GM23248 (cell line): Measurements from ENCODE around the gene RNASE11. TPM values are rescaled to one million over a fixed set of nuclear protein-coding genes. Genes with fewer than 3 reads are reported as not detected.
"Not testable (repeated sequence)": the region's sequence is repeated elsewhere in the genome, so short reads cannot be mapped to it uniquely, and the experiment has no call there.

Experiments
- DNase-seq: peaks from one replicate; pipeline ENCODE4 v3.0.0-alpha.2; 2015
- H2AFZ ChIP-seq: fragments of 200-600 bp; sonication (generic); 2 replicates; pipeline ENCODE4 v1.6.1; 2016; ENCODE audit warnings: antibody characterized with exemption
- H3F3A ChIP-seq: fragments of 200-600 bp; sonication (generic); 2 replicates; pipeline ENCODE4 v1.6.1; 2016; ENCODE audit warnings: mild to moderate bottlenecking, antibody characterized with exemption, mixed run types; ENCODE audit not compliant: insufficient read depth
- H3K27ac ChIP-seq: fragments of 200-600 bp; sonication (generic); 2 replicates; pipeline ENCODE4 v1.5.1; 2016; ENCODE audit warnings: mild to moderate bottlenecking
- H3K27me3 ChIP-seq: fragments of 200-600 bp; sonication (generic); replicated peaks from 2 replicates; pipeline ENCODE4 v1.6.1; 2016; ENCODE audit warnings: mild to moderate bottlenecking; ENCODE audit not compliant: insufficient read depth
- H3K36me3 ChIP-seq: fragments of 200-600 bp; sonication (generic); 2 replicates; pipeline ENCODE4 v1.6.1; 2016; ENCODE audit warnings: low read depth, mild to moderate bottlenecking
- H3K4me1 ChIP-seq: fragments of 200-600 bp; sonication (generic); 2 replicates; pipeline ENCODE4 v1.6.1; 2016; ENCODE audit warnings: mild to moderate bottlenecking; ENCODE audit not compliant: insufficient read depth
- H3K4me2 ChIP-seq: fragments of 200-600 bp; sonication (generic); one replicate; pipeline ENCODE4 v1.6.1; 2016; ENCODE audit warnings: mild to moderate bottlenecking; ENCODE audit not compliant: unreplicated experiment
- H3K4me3 ChIP-seq: fragments of 200-600 bp; sonication (generic); 2 replicates; pipeline ENCODE4 v1.5.1; 2016; ENCODE audit warnings: mild to moderate bottlenecking
- H3K79me2 ChIP-seq: fragments of 200-600 bp; sonication (generic); 2 replicates; pipeline ENCODE4 v1.6.1; 2016; ENCODE audit warnings: mild to moderate bottlenecking; ENCODE audit not compliant: insufficient read depth
- H3K9ac ChIP-seq: fragments of 200-600 bp; sonication (generic); 2 replicates; pipeline ENCODE4 v1.6.1; 2016; ENCODE audit warnings: mild to moderate bottlenecking
- H3K9me2 ChIP-seq: fragments of 200-600 bp; sonication (generic); 2 replicates; pipeline ENCODE4 v1.6.1; 2016; ENCODE audit warnings: mixed run types, mild to moderate bottlenecking, moderate library complexity; ENCODE audit not compliant: insufficient read depth
- H3K9me3 ChIP-seq: fragments of 200-600 bp; sonication (generic); one replicate; pipeline ENCODE4 v1.6.1; 2017; ENCODE audit warnings: low read depth
- H4K20me1 ChIP-seq: fragments of 200-600 bp; sonication (generic); 2 replicates; pipeline ENCODE4 v1.6.0; 2016; ENCODE audit not compliant: insufficient read depth
- EZH2 ChIP-seq: fragments of 200-600 bp; sonication (generic); IDR thresholded peaks from 2 replicates; pipeline ENCODE4 v1.6.1; 2018; ENCODE audit warnings: antibody characterized with exemption, mild to moderate bottlenecking; ENCODE audit not compliant: insufficient read depth, poor library complexity, severe bottlenecking
- EZH2phosphoT487 ChIP-seq: fragments of 200-600 bp; sonication (generic); IDR thresholded peaks from 2 replicates; pipeline ENCODE4 v1.6.1; 2018; ENCODE audit warnings: antibody characterized with exemption, moderate library complexity, mild to moderate bottlenecking, low read depth; ENCODE audit not compliant: insufficient read depth
- WGBS, 2 experiments: methylation state at CpG; one replicate each; pipeline ENCODE4 v1.1.6; 2015 to 2017; ENCODE audit warnings: low lambda C conversion rate in 2 of 2, low coverage in 1 of 2; ENCODE audit errors: missing lambda C conversion rate in 2 of 2; 5-methylcytosine and 5-hydroxymethylcytosine counted together
- in situ Hi-C: fragments of 300-500 bp; cut with MboI; formaldehyde crosslinking; loops from 2 replicates; pipeline ENCODE4 v1.15.0; 2020
- polyA plus RNA-seq: library from polyadenylated mRNA; unstranded; fragments of >200 nt; fragmentation: Nextera tagmentation; extraction: Ambion mirVana; gene quantifications from 2 replicates; pipeline ENCODE4 v1.2.1, GENCODE V29; 2016
- total RNA-seq: library from RNA; depleted of rRNA; stranded (reverse); fragments of >200 nt; shearing (Covaris generic); gene quantifications from 2 replicates; pipeline ENCODE4 v1.2.3, GENCODE V29; 2014

RNASE11 gene
- total and polyA plus RNA-seq, 2 experiments from 2014 or later = not detected

DNA sequence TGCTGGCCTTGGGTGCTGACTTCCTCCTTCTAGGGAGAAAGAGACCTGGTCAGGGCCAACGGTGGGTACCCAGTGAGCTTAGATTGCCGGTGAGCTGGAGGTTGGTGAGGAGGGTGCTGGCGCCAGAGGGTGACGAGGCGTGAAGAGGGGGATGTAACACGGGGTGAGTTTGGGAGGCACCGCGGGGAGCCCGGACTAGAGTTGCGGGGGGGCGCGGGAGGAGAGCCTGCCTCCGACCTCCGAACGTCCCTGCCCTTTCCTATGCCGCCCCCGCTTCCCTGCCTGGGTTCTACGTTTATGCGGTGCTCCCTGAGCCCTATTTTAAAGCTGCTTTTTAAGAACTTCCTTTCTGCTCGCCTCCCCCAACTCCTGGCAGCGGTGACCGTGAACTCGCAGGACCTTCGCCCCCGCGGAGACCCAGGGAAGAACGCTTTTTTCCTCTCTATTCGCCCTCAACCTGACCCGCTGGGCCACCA is 35.1 kb upstream of the RNASE11 start:
- TF ChIP-seq EZH2 = no peak
- no peak for TF ChIP-seq EZH2phosphoT487
- H3K4me1 ChIP-seq = 0 out of 2 replicates have a peak, but pooled peaks cover 6% of the 10 kb centered on the region
- H3K9me2 ChIP-seq = no peaks in the 10 kb centered on the region
- no peak overlapping the region for H3K27ac ChIP-seq
- peak overlapping the region; percentile 31; the same call in 1 of the 2 replicates for H3K4me3 ChIP-seq
- peaks cover 22% of the 10 kb centered on the region for H3F3A ChIP-seq
- H2AFZ ChIP-seq = peak overlapping the region; percentile 58
- DNase-seq = peak; percentile 22
- H3K9ac ChIP-seq = no peak overlapping the region
- WGBS, 2 experiments = 3 to 6% methylated on average over 14 to 29 of the region's 29 CpGs
- no peaks in the 10 kb centered on the region for H4K20me1 ChIP-seq
- no peaks in the 10 kb centered on the region for H3K36me3 ChIP-seq
- H3K27me3 ChIP-seq = no peaks in the 10 kb centered on the region
- no peaks in the 10 kb centered on the region for H3K79me2 ChIP-seq
- peak overlapping the region; percentile 25 for H3K4me2 ChIP-seq
- in situ Hi-C loops = no loop called here
- no peaks in the 10 kb centered on the region for H3K9me3 ChIP-seq

DNA sequence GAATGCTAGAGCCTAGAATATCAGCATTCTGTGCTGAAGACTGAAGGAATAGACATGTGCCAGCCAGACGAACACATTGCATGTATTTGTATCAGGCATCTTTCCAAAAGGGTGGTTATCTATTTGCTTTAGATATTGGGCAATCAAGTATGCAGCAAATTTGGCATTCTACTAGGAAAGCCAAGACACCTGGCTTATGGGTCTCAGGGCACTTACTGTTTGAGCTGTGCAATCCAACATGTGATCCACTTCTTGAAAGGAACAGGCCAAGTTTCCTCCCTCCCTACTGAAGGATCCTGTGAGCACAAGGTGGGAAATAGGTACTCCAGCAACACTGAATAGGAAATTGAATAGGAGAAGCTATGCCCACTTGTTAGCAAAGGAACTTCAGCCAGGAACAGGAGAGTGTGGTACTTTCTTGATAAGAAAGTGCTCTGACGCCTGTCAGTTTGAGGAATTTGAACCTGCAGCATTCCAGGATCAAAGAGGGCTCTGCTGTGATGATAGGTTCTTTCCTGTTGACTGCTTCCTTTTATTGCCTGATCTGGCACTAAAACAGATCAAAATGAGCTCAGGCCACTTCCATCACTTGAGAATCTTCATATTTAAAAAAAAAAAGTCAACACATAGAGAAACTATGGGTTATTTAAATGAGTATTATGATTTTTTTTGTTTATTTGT is 33.1 kb upstream of the RNASE11 start:
- Histone ChIP-seq H3K9me2 (no peaks in the 10 kb centered on the region), H3K4me3 (no peak overlapping the region), H2AFZ (no peak overlapping the region), H4K20me1 (no peaks in the 10 kb centered on the region), H3K9ac (no peak overlapping the region), H3K27me3 (no peaks in the 10 kb centered on the region), H3K9me3 (no peaks in the 10 kb centered on the region), H3K79me2 (no peaks in the 10 kb centered on the region), H3F3A (peaks cover 11% of the 10 kb centered on the region), H3K27ac (no peak overlapping the region), H3K4me1 (0 out of 2 replicates have a peak, but pooled peaks cover 6% of the 10 kb centered on the region), H3K36me3 (no peaks in the 10 kb centered on the region), H3K4me2 (no peak overlapping the region)
- TF ChIP-seq EZH2phosphoT487 (no peak), EZH2 (no peak)
- 53 to 64% methylated on average over 2 of the region's 2 CpGs for WGBS, 2 experiments
- no peak for DNase-seq
- in situ Hi-C loops = no loop called here

DNA sequence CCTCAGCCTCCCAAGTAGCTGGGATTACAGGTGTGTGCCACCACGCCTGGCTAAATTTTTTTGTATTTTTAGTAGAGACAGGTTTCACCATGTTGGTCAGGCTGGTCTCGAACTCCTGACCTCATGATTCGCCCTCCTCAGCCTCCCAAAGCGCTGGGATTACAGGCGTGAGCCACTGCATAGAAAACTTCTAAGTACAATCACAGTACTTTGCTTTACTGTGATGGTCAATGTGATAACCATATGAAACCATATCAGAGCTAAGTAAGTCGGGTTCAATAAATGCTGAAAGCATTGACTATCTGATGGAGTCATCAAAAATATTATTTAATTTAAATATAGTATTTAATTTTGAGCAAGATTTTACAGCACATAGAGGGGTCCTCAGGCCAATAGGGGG is 31.9 kb upstream of the RNASE11 start:
- H3K27ac ChIP-seq, H3K4me2 ChIP-seq, H3K79me2 ChIP-seq, H4K20me1 ChIP-seq, H3K9ac ChIP-seq, in situ Hi-C loops, H3K9me2 ChIP-seq, H3K4me3 ChIP-seq, DNase-seq, H3K27me3 ChIP-seq, H3K36me3 ChIP-seq, H2AFZ ChIP-seq, H3K9me3 ChIP-seq, H3K4me1 ChIP-seq: not testable (repeated sequence)
- peaks cover 10% of the 10 kb centered on the region for H3F3A ChIP-seq
- 45 to 47% methylated on average over 6 of the region's 6 CpGs for WGBS, 2 experiments

GRCh38 chr14:20618271-20618749 is 30.5 kb upstream of the RNASE11 start:
- peaks cover 19% of the 10 kb centered on the region for H3F3A ChIP-seq
- H3K79me2 ChIP-seq = no peaks in the 10 kb centered on the region
- no peaks in the 10 kb centered on the region for H3K9me3 ChIP-seq
- 27 to 32% methylated on average over 4 of the region's 4 CpGs for WGBS, 2 experiments
- no peak overlapping the region for H2AFZ ChIP-seq
- H4K20me1 ChIP-seq = no peaks in the 10 kb centered on the region
- H3K9me2 ChIP-seq = no peaks in the 10 kb centered on the region
- H3K9ac ChIP-seq = no peak overlapping the region
- H3K4me3 ChIP-seq = no peak overlapping the region
- in situ Hi-C loops = no loop called here
- no peak for TF ChIP-seq EZH2phosphoT487
- 0 out of 2 replicates have a peak, but pooled peaks cover 4% of the 10 kb centered on the region for H3K4me1 ChIP-seq
- H3K27ac ChIP-seq = no peak overlapping the region
- H3K27me3 ChIP-seq = no peaks in the 10 kb centered on the region
- no peak for DNase-seq
- no peak overlapping the region for H3K4me2 ChIP-seq
- H3K36me3 ChIP-seq = no peaks in the 10 kb centered on the region
